ENCODE results near the gene LILRB2.
"Not testable (repeated sequence)": the region's sequence is repeated elsewhere in the genome, so short reads cannot be mapped to it uniquely, and the experiment has no call there.

The LILRB2 gene

GRCh38 chr19:54282686-54283470 is 2.0 kb upstream of the LILRB2 start:
- no peaks in the 10 kb centered on the region for H3K4me1 ChIP-seq (ENCODE audit: low read depth, poor library complexity, severe bottlenecking)
- H3K9ac ChIP-seq, result no peak overlapping the region
- no peak for TF ChIP-seq CTCF (conservative IDR thresholded peaks at IDR 0.05; ENCODE audit: low read depth, low read length)
- H4K20me1 ChIP-seq (ENCODE audit: insufficient read depth), result no peaks in the 10 kb centered on the region
- H3K27ac ChIP-seq, result no peak overlapping the region
- H2AFZ ChIP-seq (ENCODE audit: low read depth), result no peak overlapping the region
- H3K4me2 ChIP-seq, result no peak overlapping the region
- H3K4me3 ChIP-seq (IDR thresholded peaks at IDR 0.05; ENCODE audit: insufficient read depth, low read depth, low read length), result no peak overlapping the region
- no peaks in the 10 kb centered on the region for H3K79me2 ChIP-seq (ENCODE audit: insufficient read depth, low read depth)
- H3K36me3 ChIP-seq (ENCODE audit: insufficient read depth), result no peaks in the 10 kb centered on the region
- peaks cover 27% of the 10 kb centered on the region; the same call in 1 of the 2 replicates for H3K27me3 ChIP-seq (ENCODE audit: insufficient read depth, low read depth)

- H2AFZ ChIP-seq (ENCODE audit: low read depth); H3K27ac ChIP-seq; H3K4me2 ChIP-seq; H3K4me1 ChIP-seq (ENCODE audit: low read depth, poor library complexity, severe bottlenecking); H3K79me2 ChIP-seq (ENCODE audit: insufficient read depth, low read depth); H4K20me1 ChIP-seq (ENCODE audit: insufficient read depth); H3K9ac ChIP-seq; H3K36me3 ChIP-seq (ENCODE audit: insufficient read depth); H3K4me3 ChIP-seq (IDR thresholded peaks at IDR 0.05; ENCODE audit: insufficient read depth, low read depth, low read length): not testable (repeated sequence)
- H3K27me3 ChIP-seq (ENCODE audit: insufficient read depth, low read depth), result peaks cover 16% of the 10 kb centered on the region; the same call in 1 of the 2 replicates
Observed at GRCh38 chr19:54281729-54282075, 792 bp upstream of the LILRB2 start.

- not testable (repeated sequence) for H3K36me3 ChIP-seq (ENCODE audit: insufficient read depth); H3K4me2 ChIP-seq; H3K79me2 ChIP-seq (ENCODE audit: insufficient read depth, low read depth); H3K27ac ChIP-seq; H4K20me1 ChIP-seq (ENCODE audit: insufficient read depth); H3K4me1 ChIP-seq (ENCODE audit: low read depth, poor library complexity, severe bottlenecking); H3K9ac ChIP-seq; H3K4me3 ChIP-seq (IDR thresholded peaks at IDR 0.05; ENCODE audit: insufficient read depth, low read depth, low read length); H2AFZ ChIP-seq (ENCODE audit: low read depth)
- H3K27me3 ChIP-seq (ENCODE audit: insufficient read depth, low read depth), result peaks cover 16% of the 10 kb centered on the region; the same call in 1 of the 2 replicates
Observed at GRCh38 chr19:54280441-54280840, 469 bp downstream of the LILRB2 start.

GRCh38 chr19:54280025-54280424 is 885 bp downstream of the LILRB2 start:
- not testable (repeated sequence) for H3K4me1 ChIP-seq (ENCODE audit: low read depth, poor library complexity, severe bottlenecking); H3K36me3 ChIP-seq (ENCODE audit: insufficient read depth); H3K4me3 ChIP-seq (IDR thresholded peaks at IDR 0.05; ENCODE audit: insufficient read depth, low read depth, low read length); H3K27ac ChIP-seq; H4K20me1 ChIP-seq (ENCODE audit: insufficient read depth); H3K4me2 ChIP-seq; H3K9ac ChIP-seq; H3K79me2 ChIP-seq (ENCODE audit: insufficient read depth, low read depth); H2AFZ ChIP-seq (ENCODE audit: low read depth)
- H3K27me3 ChIP-seq (ENCODE audit: insufficient read depth, low read depth), result peaks cover 16% of the 10 kb centered on the region; the same call in 1 of the 2 replicates

GRCh38 chr19:54279406-54279962 is 1.4 kb downstream of the LILRB2 start:
- no peak overlapping the region for H3K4me2 ChIP-seq
- no peaks in the 10 kb centered on the region for H3K36me3 ChIP-seq (ENCODE audit: insufficient read depth)
- no peaks in the 10 kb centered on the region for H3K4me1 ChIP-seq (ENCODE audit: low read depth, poor library complexity, severe bottlenecking)
- no peaks in the 10 kb centered on the region for H3K79me2 ChIP-seq (ENCODE audit: insufficient read depth, low read depth)
- no peak overlapping the region for H3K9ac ChIP-seq
- no peaks in the 10 kb centered on the region for H4K20me1 ChIP-seq (ENCODE audit: insufficient read depth)
- H3K4me3 ChIP-seq (IDR thresholded peaks at IDR 0.05; ENCODE audit: insufficient read depth, low read depth, low read length), result no peak overlapping the region
- H2AFZ ChIP-seq (ENCODE audit: low read depth), result no peak overlapping the region
- no peak overlapping the region for H3K27ac ChIP-seq
- peaks cover 11% of the 10 kb centered on the region; the same call in 1 of the 2 replicates for H3K27me3 ChIP-seq (ENCODE audit: insufficient read depth, low read depth)
- TF ChIP-seq CTCF (conservative IDR thresholded peaks at IDR 0.05; ENCODE audit: low read depth, low read length), result no peak

GRCh38 chr19:54278571-54279195 is 2.2 kb downstream of the LILRB2 start:
- H2AFZ ChIP-seq (ENCODE audit: low read depth); H3K36me3 ChIP-seq (ENCODE audit: insufficient read depth); H4K20me1 ChIP-seq (ENCODE audit: insufficient read depth); H3K4me1 ChIP-seq (ENCODE audit: low read depth, poor library complexity, severe bottlenecking); H3K9ac ChIP-seq; H3K4me2 ChIP-seq; H3K4me3 ChIP-seq (IDR thresholded peaks at IDR 0.05; ENCODE audit: insufficient read depth, low read depth, low read length); H3K27ac ChIP-seq; H3K79me2 ChIP-seq (ENCODE audit: insufficient read depth, low read depth): not testable (repeated sequence)
- peaks cover 13% of the 10 kb centered on the region; the same call in 1 of the 2 replicates for H3K27me3 ChIP-seq (ENCODE audit: insufficient read depth, low read depth)

GRCh38 chr19:54278056-54278455 is 2.9 kb downstream of the LILRB2 start:
- H3K36me3 ChIP-seq (ENCODE audit: insufficient read depth); H3K9ac ChIP-seq; H4K20me1 ChIP-seq (ENCODE audit: insufficient read depth); H3K4me1 ChIP-seq (ENCODE audit: low read depth, poor library complexity, severe bottlenecking); H2AFZ ChIP-seq (ENCODE audit: low read depth); H3K79me2 ChIP-seq (ENCODE audit: insufficient read depth, low read depth); H3K4me2 ChIP-seq; H3K27ac ChIP-seq; H3K4me3 ChIP-seq (IDR thresholded peaks at IDR 0.05; ENCODE audit: insufficient read depth, low read depth, low read length): not testable (repeated sequence)
- H3K27me3 ChIP-seq (ENCODE audit: insufficient read depth, low read depth), result peaks cover 19% of the 10 kb centered on the region; the same call in 1 of the 2 replicates

GRCh38 chr19:54277111-54277615 is 3.7 kb downstream of the LILRB2 start:
- not testable (repeated sequence) for H3K27ac ChIP-seq; H3K79me2 ChIP-seq (ENCODE audit: insufficient read depth, low read depth); H4K20me1 ChIP-seq (ENCODE audit: insufficient read depth); H3K4me2 ChIP-seq; H2AFZ ChIP-seq (ENCODE audit: low read depth); H3K4me1 ChIP-seq (ENCODE audit: low read depth, poor library complexity, severe bottlenecking); H3K4me3 ChIP-seq (IDR thresholded peaks at IDR 0.05; ENCODE audit: insufficient read depth, low read depth, low read length); H3K36me3 ChIP-seq (ENCODE audit: insufficient read depth); H3K9ac ChIP-seq
- peaks cover 23% of the 10 kb centered on the region; the same call in 1 of the 2 replicates for H3K27me3 ChIP-seq (ENCODE audit: insufficient read depth, low read depth)
